Activated CD8-positive, alpha-beta memory T cell treated with anti-CD3 and anti-CD28 coated beads, Interleukin-2, amount 10 ng/mL, durations not matched to agents 7 days and 5 days (primary cell): ENCODE results near the gene TSC22D4. TPM values are rescaled to one million over a fixed set of nuclear protein-coding genes. Genes with fewer than 3 reads are reported as not detected.

ENCODE experiments used
- ATAC-seq: fragments of 150-1000 bp; cut with Tn5 transposase; one replicate; pipeline ENCODE4 v1.10.0; 2021; ENCODE audit warnings: moderate library complexity
- CTCF ChIA-PET: fragments of 350-600 bp; sonication (Branson Sonifier 250); formaldehyde crosslinking; loops from one replicate; lab custom pipeline; 2021; ENCODE audit warnings: antibody characterized with exemption; lab: Charles Lee
- DNase-seq: peaks from one replicate; pipeline ENCODE4 v3.0.0-alpha.2; 2020
- H3K27ac Mint-ChIP-seq: one replicate; pipeline ENCODE4 v1.8.0; 2021; ENCODE audit warnings: mild to moderate bottlenecking, mixed read lengths
- H3K27me3 Mint-ChIP-seq: one replicate; pipeline ENCODE4 v1.8.0; 2021; ENCODE audit warnings: mixed read lengths
- H3K36me3 Mint-ChIP-seq: one replicate; pipeline ENCODE4 v1.8.0; 2021; ENCODE audit warnings: mild to moderate bottlenecking, mixed read lengths
- H3K4me1 Mint-ChIP-seq: one replicate; pipeline ENCODE4 v1.8.0; 2021; ENCODE audit warnings: mixed read lengths
- H3K4me3 Mint-ChIP-seq: one replicate; pipeline ENCODE4 v1.8.0; 2021; ENCODE audit warnings: mild to moderate bottlenecking, moderate library complexity, mixed read lengths
- H3K9me3 Mint-ChIP-seq: one replicate; pipeline ENCODE4 v1.8.0; 2022; ENCODE audit warnings: low read depth, mixed read lengths
- total RNA-seq, 2 experiments: library from RNA; stranded (reverse); gene quantifications; one replicate each; pipeline ENCODE4 v1.2.3, GENCODE V29; 2021

Gene TSC22D4
- total RNA-seq, 2 experiments from 2014 or later = 128 to 144 TPM

- Mint-ChIP-seq H3K27me3 (no peaks in the 10 kb centered on the region), H3K4me3 (peak overlapping the region; percentile 95), H3K4me1 (peaks cover 46% of the 10 kb centered on the region), H3K9me3 (no peaks in the 10 kb centered on the region), H3K36me3 (peaks cover 37% of the 10 kb centered on the region), H3K27ac (peak overlapping the region; percentile 90)
- CTCF ChIA-PET = interaction anchor here (0.7 to 9.4 kb wide), 19 partner anchors 9 to 127 kb away, joined by 3 to 102 read pairs (median 5); partner anchors contain the start of genes AGFG2, FBXO24, LRCH4 and ZCWPW1
- DNase-seq (peak; percentile 53), ATAC-seq (no peak)
These were observed 1.1 kb downstream of the TSC22D4 start for GRCh38 chr7:100477871-100478267.

GRCh38 chr7:100476903-100477870 is 1.8 kb downstream of the TSC22D4 start:
- peak overlapping the region; percentile 95 for H3K4me3 Mint-ChIP-seq
- CTCF ChIA-PET = interaction anchor here (0.7 to 9.4 kb wide), 18 partner anchors 9 to 128 kb away, joined by 3 to 102 read pairs (median 5); partner anchors contain the start of genes AGFG2, FBXO24, LRCH4 and ZCWPW1
- no peaks in the 10 kb centered on the region for H3K9me3 Mint-ChIP-seq
- H3K27ac Mint-ChIP-seq = peak overlapping the region; percentile 69
- no peak for ATAC-seq
- DNase-seq = peak; percentile 78
- peaks cover 37% of the 10 kb centered on the region for H3K36me3 Mint-ChIP-seq
- H3K27me3 Mint-ChIP-seq = no peaks in the 10 kb centered on the region
- peaks cover 42% of the 10 kb centered on the region for H3K4me1 Mint-ChIP-seq

DNA sequence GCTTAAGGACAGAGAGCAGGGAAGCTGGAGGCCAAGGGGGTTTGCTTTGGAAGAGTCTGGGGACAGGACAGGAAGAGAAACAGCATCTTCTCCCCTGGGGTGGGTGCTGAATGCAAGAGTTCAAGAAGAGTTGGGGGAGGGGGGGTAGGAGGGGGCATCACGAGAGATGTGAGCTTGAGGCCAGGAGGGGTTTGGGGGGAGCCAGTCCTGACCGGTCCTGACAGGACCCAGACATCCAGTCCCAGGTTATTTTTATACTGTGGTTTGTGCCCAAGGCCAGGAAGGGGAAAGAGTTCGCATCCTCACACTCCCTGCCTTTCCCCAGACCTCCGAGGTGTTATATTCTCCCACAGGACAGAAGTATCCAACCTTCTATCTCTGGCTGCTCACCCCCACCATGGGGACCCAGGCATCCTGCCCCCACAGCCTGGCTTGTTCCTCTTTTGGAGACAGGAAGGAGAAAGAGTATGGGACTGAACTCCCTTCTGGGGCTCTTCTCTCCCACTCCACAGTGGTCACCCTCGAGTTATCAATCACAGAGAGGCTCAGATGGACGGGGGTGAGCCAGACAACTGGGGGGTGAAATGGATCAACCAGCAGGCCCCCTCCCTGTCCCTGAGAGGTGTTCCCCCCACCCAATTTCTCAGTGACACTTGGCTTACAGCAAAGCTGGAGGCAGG is 2.8 kb downstream of the TSC22D4 start:
- Mint-ChIP-seq H3K27ac (peak overlapping the region; percentile 84), H3K36me3 (peaks cover 39% of the 10 kb centered on the region), H3K9me3 (no peaks in the 10 kb centered on the region), H3K4me3 (peak overlapping the region; percentile 95), H3K4me1 (peaks cover 42% of the 10 kb centered on the region), H3K27me3 (no peaks in the 10 kb centered on the region)
- ATAC-seq = no peak
- CTCF ChIA-PET = interaction anchor here (1.1 to 9.4 kb wide), 8 partner anchors 11 to 229 kb away, joined by 3 to 102 read pairs (median 6); partner anchors contain the start of genes AGFG2, POP7 and ZCWPW1
- DNase-seq = no peak

DNA sequence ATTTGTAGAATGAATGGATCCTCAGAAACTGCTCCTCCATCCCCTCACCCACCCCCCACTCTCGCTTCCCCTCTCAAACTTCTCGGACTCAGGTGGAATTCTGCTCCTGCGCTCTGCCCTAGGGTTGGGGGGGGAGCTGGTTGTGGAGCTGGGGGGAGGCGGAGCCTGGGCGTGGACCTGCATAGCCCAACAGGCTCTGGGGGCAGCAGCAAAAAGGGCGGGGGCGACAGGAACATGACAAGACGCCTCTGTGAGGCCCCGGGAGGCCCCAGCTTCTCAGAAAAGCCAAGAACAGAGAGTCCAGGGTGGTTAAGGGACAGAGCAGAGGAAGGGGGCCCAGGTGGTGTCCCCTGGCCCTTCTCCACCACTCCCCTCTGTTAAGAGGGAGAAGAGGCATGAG is 3.5 kb downstream of the TSC22D4 start:
- peak overlapping the region; percentile 84 for H3K27ac Mint-ChIP-seq
- H3K4me1 Mint-ChIP-seq = peaks cover 45% of the 10 kb centered on the region
- H3K36me3 Mint-ChIP-seq = peaks cover 42% of the 10 kb centered on the region
- no peaks in the 10 kb centered on the region for H3K27me3 Mint-ChIP-seq
- ATAC-seq = no peak
- no peaks in the 10 kb centered on the region for H3K9me3 Mint-ChIP-seq
- CTCF ChIA-PET = interaction anchor here (1.1 to 9.4 kb wide), 7 partner anchors 10 to 230 kb away, joined by 3 to 102 read pairs (median 3); partner anchors contain the start of gene POP7
- DNase-seq = no peak
- H3K4me3 Mint-ChIP-seq = peak overlapping the region; percentile 95

GRCh38 chr7:100472854-100473499 is 6.0 kb downstream of the TSC22D4 start:
- H3K36me3 Mint-ChIP-seq = peaks cover 40% of the 10 kb centered on the region
- H3K4me3 Mint-ChIP-seq = no peak overlapping the region
- ATAC-seq = no peak
- no peaks in the 10 kb centered on the region for H3K9me3 Mint-ChIP-seq
- no peak overlapping the region for H3K27ac Mint-ChIP-seq
- CTCF ChIA-PET = interaction anchor here (2.4 to 2.8 kb wide), 2 partner anchors 10 to 86 kb away, joined by 10 to 16 read pairs; no protein-coding TSS in a partner anchor
- no peaks in the 10 kb centered on the region for H3K27me3 Mint-ChIP-seq
- DNase-seq = no peak
- peaks cover 47% of the 10 kb centered on the region for H3K4me1 Mint-ChIP-seq

DNA sequence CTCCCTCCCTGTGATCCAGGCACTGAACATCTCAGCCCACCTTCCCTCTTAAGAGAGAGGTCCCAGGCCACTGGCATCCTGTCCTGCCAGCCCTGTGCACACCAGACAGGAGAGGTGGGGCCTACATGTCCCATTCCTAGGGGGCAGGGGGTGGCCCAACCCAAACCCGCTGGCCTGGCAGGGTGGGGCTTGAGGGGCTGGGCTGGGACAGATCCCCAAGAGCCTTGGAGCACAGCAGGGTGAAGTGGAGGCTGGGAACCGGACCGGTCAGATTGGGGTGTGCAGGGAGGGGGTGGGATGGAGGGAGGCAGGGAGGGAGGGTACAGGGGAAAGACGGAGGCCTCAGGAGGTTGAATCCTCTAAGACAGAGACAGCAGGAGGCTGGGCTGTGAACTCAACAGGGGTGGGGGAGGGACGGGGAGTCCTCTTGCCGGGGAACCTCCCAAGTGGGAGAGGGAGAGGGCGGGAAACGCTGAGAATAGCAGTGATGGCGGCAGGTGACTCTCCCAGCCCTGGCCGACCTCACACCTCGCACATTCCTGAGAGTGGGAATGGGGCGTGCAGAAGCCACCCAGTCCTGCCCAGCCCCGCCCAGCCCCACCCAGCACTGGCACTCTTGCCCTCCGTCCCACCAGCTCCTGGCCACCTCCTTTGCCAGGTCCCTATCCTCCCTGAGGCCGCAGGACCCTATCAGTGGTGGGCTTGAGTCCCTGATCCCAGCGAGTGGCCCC is 6.7 kb downstream of the TSC22D4 start:
- Mint-ChIP-seq H3K27me3 (no peaks in the 10 kb centered on the region), H3K4me3 (no peak overlapping the region), H3K36me3 (peaks cover 42% of the 10 kb centered on the region), H3K9me3 (no peaks in the 10 kb centered on the region), H3K27ac (no peak overlapping the region), H3K4me1 (peaks cover 47% of the 10 kb centered on the region)
- ATAC-seq (no peak), DNase-seq (no peak)
- CTCF ChIA-PET = interaction anchor here (2.4 to 5.3 kb wide), 3 partner anchors 8 to 87 kb away, joined by 10 to 55 read pairs (median 16); partner anchors contain the start of gene TSC22D4

- DNase-seq = no peak
- Mint-ChIP-seq H3K4me3 (no peak overlapping the region), H3K27ac (peak overlapping the region; percentile 54), H3K36me3 (peaks cover 33% of the 10 kb centered on the region), H3K9me3 (no peaks in the 10 kb centered on the region), H3K27me3 (no peaks in the 10 kb centered on the region), H3K4me1 (peaks cover 35% of the 10 kb centered on the region)
- no peak for ATAC-seq
- CTCF ChIA-PET = interaction anchor here (1.4 to 5.3 kb wide), 7 partner anchors 10 to 220 kb away, joined by 3 to 55 read pairs (median 7); partner anchors contain the start of gene TSC22D4
These were observed 8.0 kb downstream of the TSC22D4 start for GRCh38 chr7:100471021-100471420.

GRCh38 chr7:100469227-100470044 is 9.6 kb downstream of the TSC22D4 start:
- Mint-ChIP-seq H3K4me1 (peaks cover 23% of the 10 kb centered on the region), H3K36me3 (peaks cover 27% of the 10 kb centered on the region), H3K27me3 (no peaks in the 10 kb centered on the region), H3K4me3 (no peak overlapping the region), H3K27ac (peak overlapping the region; percentile 49), H3K9me3 (no peaks in the 10 kb centered on the region)
- peak; percentile 86 for ATAC-seq
- CTCF ChIA-PET = interaction anchor here (0.6 to 5.3 kb wide), 30 partner anchors 8 to 236 kb away, joined by 3 to 55 read pairs (median 4); partner anchors contain the start of genes AGFG2, POP7 and TSC22D4
- peak; percentile 85 for DNase-seq

DNA sequence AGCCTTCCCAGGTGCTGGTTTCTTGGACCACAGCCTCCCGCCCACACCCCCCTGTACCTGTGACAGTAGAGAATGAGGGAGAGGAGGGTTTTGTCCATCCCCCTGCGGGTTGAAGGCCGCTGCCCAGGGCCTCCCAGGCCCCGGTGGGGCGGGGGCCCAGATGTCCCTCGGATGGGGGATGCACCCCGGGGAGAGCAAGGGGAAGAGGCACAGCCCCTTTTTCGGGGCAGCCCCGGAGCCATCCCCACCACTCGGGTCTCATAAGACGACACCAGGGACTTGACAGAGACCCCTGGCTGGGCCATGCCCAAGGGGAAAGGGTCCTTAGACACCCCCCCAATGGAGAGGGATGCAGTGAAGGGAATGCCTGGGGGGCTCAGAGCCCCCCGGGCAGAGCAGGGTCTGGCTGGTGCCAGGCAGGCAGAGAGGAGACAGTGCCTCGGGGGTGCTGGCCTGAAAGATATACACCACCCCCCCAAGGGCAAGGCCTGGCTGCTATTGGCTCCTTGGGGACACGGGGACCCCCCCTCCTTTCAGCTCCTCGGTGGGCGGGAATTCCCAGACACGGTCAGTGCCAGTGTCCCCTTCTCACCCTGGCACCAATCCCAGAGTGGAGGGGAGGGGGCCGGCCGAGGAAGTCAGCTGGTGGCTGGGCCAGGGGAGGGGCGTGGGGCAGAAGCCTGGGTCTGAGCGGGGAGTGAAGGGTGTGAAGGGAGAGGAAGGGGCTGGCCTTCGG is 11.2 kb downstream of the TSC22D4 start:
- Mint-ChIP-seq H3K27ac (no peak overlapping the region), H3K4me3 (no peak overlapping the region), H3K9me3 (no peaks in the 10 kb centered on the region), H3K36me3 (peaks cover 17% of the 10 kb centered on the region), H3K4me1 (peaks cover 10% of the 10 kb centered on the region), H3K27me3 (no peaks in the 10 kb centered on the region)
- DNase-seq (no peak), ATAC-seq (no peak)
- CTCF ChIA-PET = interaction anchor here (1.3 to 5.3 kb wide), 6 partner anchors 7 to 92 kb away, joined by 3 to 55 read pairs (median 10); partner anchors contain the start of gene TSC22D4

DNA sequence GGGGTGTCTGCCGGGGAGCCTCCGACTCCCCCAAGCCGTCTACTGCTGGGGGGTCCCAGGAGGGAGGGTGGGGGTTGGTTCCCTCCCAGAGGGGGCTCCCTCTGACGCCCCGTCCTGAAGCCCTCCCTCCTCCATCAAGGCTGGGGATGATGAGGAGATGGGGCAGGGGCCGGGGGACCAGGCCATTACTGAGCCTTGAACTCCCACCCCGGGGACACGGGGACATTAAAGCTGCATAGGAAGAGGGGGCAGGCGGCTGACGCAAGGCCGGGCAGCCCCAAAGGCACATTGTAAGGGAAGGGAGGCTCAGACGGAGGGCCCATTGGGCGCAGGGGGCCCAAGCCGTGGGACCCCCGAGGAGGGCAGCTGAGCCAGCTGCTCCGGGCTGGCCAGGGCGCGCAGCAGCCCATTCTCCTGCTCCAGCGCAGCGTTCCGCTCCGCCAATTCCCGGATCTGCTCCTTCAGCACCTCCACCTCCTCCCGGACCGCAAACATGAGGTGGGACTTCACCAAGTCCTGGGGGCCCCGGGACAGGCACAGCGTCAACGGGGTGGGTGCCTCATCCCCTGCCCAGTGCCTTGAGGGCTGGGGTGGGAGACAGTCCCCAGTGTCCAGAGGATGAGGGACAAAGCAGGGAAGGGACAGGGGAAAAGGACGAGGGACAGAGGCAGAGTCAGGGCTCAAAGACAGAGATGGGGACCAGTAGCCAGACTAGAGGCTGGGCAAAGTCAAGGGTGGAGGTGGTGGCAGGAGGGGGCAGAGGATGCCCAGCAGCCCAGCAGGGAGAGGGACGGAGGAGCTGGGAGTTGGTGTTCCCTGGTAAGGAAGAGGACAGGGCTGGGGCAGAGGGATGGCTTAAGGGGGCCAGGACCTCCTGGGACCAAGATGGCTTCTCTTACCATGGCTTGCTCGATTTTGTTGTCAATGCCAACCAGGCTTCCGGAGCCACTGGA is 12.1 kb downstream of the TSC22D4 start:
- H3K4me1 Mint-ChIP-seq = peaks cover 8% of the 10 kb centered on the region
- H3K27ac Mint-ChIP-seq = no peak overlapping the region
- DNase-seq (no peak), ATAC-seq (no peak)
- no peaks in the 10 kb centered on the region for H3K27me3 Mint-ChIP-seq
- H3K4me3 Mint-ChIP-seq = no peak overlapping the region
- H3K36me3 Mint-ChIP-seq = peaks cover 17% of the 10 kb centered on the region
- CTCF ChIA-PET = interaction anchor here (1.3 to 5.3 kb wide), 2 partner anchors 14 to 16 kb away, joined by 3 to 55 read pairs; partner anchors contain the start of gene TSC22D4
- H3K9me3 Mint-ChIP-seq = no peaks in the 10 kb centered on the region
